Breast epithelium (tissue), 4 donors: ENCODE data around the gene PEX10. TPM values are rescaled to one million over a fixed set of nuclear protein-coding genes. Genes with fewer than 3 reads are reported as not detected.

Experiments used
- DNase-seq, 2 donors: peaks; one replicate each; pipeline ENCODE4 v3.0.0-alpha.2; 2019; ENCODE audit warnings: low spot score in 2 of 2
- H3K27ac ChIP-seq, 2 donors: fragments of 200-600 bp; sonication (generic) in 1 of 2; one replicate each; pipeline ENCODE4 v1.5.1; 2016 to 2019; ENCODE audit warnings: mild to moderate bottlenecking in 1 of 2
- H3K27me3 ChIP-seq, 2 donors: fragments of 200-600 bp; sonication (generic) in 1 of 2; one replicate each; pipeline versions ENCODE4 v1.5.1 to v1.6.0; 2017 to 2019; ENCODE audit warnings: control low read depth in 1 of 2, mild to moderate bottlenecking in 1 of 2
- H3K36me3 ChIP-seq: fragments of 200-600 bp; one replicate; pipeline ENCODE4 v1.5.1; 2019
- H3K4me1 ChIP-seq, 2 donors: fragments of 200-600 bp; sonication (generic); one replicate each; pipeline ENCODE4 v1.5.1; 2016 to 2019; ENCODE audit warnings: control low read depth in 1 of 2
- H3K4me3 ChIP-seq, 3 donors: fragments of 200-600 bp; sonication (generic); 1 replicate in 2 of 3; 2 replicates in 1 of 3; pipeline ENCODE4 v1.5.1; 2016 to 2019; ENCODE audit warnings: mild to moderate bottlenecking in 3 of 3, moderate library complexity in 2 of 3
- H3K9me3 ChIP-seq, 2 donors: fragments of 200-600 bp; sonication (generic) in 1 of 2; one replicate each; pipeline ENCODE4 v1.5.1; 2016 to 2019; ENCODE audit warnings: control low read depth in 1 of 2
- CTCF ChIP-seq, 3 donors: fragments of 450-650 bp; IDR thresholded peaks; one replicate each; pipeline ENCODE4 v1.5.1; 2016 to 2017; ENCODE audit warnings: antibody characterized with exemption in 3 of 3, mild to moderate bottlenecking in 3 of 3, moderate library complexity in 3 of 3
- POLR2A ChIP-seq: fragments of 450-650 bp; IDR thresholded peaks from one replicate; pipeline ENCODE4 v1.6.1; 2016; ENCODE audit warnings: antibody characterized with exemption, mild to moderate bottlenecking, moderate library complexity
- POLR2AphosphoS5 ChIP-seq, 3 donors: sonication (generic); formaldehyde crosslinking; IDR thresholded peaks; one replicate each; pipeline ENCODE4 v1.6.1; 2017; ENCODE audit warnings: antibody characterized with exemption in 3 of 3
- intact Hi-C: fragments of 100-400 bp; cut with DNase I; formaldehyde crosslinking; loops from one replicate; pipeline ENCODE4 v1.15.1; 2023; ENCODE audit warnings: low total_unique reads
- total RNA-seq, 3 donors: library from RNA; depleted of rRNA; stranded (reverse); fragments of >200 nt; gene quantifications; one replicate each; pipeline ENCODE4 v1.1.0, GENCODE V29; 2016

PEX10 gene
- total RNA-seq, 3 donors from 2014 or later: 23.3 to 37.4 (median 24.1) TPM

GRCh38 chr1:2356911-2357845 lies 55.2 kb downstream of the PEX10 start:
- H3K27ac ChIP-seq: no peak overlapping the region
- no peaks in the 10 kb centered on the region for H3K9me3 ChIP-seq
- intact Hi-C loops: no loop called here
- TF ChIP-seq CTCF (IDR thresholded peaks at IDR 0.05): no peak
- H3K36me3 ChIP-seq: no peaks in the 10 kb centered on the region
- no peak for DNase-seq
- H3K4me3 ChIP-seq: no peak overlapping the region
- no peaks in the 10 kb centered on the region for H3K4me1 ChIP-seq
- no peaks in the 10 kb centered on the region for H3K27me3 ChIP-seq

DNA sequence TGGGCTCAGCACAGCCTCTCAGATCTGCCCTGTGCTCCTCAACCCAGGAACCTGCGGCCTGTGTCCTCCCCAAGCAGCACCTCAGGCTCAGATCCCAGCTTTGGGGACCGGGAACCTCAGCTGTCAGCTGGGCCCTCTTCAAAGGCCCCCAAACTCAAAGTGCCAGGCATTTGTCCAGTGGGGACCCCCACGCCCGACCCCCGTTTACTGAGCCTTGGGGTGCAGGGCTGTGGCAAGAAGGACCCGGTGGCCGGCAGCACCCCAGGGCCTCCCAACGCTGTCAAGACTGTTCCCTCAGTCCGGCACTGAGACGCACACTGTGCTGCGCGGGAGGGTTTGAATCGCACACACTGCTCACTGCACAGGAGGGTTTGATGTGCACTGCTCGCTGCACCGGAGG lies 56.0 kb downstream of the PEX10 start:
- Histone ChIP-seq H3K27ac (no peak overlapping the region), H3K36me3 (no peaks in the 10 kb centered on the region), H3K27me3 (no peaks in the 10 kb centered on the region), H3K9me3 (no peaks in the 10 kb centered on the region), H3K4me3 (no peak overlapping the region), H3K4me1 (no peaks in the 10 kb centered on the region)
- no peak for TF ChIP-seq POLR2AphosphoS5 (IDR thresholded peaks at IDR 0.05)
- no peak for TF ChIP-seq POLR2A
- TF ChIP-seq CTCF (IDR thresholded peaks at IDR 0.05): no peak
- intact Hi-C loops: no loop called here
- DNase-seq: no peak

DNA sequence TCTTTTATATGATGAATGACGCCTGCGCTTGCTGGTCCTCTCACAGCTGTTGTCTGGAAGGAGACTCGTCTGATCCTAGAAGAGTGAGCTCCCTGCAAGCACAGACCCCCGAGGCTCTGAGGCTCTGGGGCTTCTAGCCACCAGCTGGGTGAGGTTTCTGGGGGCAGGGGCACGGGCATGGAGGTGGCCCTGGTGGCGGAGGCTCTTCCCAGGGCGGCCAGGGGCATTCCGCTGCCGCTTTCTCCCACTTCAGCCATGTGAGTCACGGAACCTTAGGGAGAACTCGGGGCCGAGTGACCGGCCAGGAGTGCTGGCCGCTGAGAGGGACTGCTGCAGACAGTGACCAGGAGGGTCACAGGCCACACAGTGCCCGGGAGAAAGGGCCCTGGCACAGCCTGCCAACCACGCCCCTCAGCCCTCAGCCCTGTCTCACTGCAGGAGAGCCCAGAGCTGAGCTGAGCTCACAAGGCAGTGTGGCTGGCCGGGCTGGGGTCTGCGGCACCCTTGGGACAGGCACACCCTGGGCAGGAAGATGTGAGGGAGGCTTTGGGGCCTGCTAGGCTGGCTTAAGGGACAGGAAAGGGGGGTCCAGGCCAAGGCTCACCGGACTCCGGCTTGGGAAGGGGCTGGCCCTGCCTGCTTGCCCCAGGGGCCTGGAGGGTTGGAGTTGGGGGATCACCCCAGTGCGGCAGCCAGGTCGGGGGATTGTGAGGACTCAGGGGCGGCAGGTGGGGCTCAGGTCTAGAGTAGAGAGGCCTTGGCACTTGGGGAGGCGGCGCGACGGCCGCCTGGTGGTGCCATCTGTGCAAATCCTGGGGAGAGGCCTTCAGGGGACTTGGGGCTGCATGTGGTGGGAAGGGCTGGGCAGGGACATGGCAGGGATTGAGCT lies 56.7 kb downstream of the PEX10 start:
- intact Hi-C loops: no loop called here
- no peak overlapping the region for H3K4me3 ChIP-seq

GRCh38 chr1:2354511-2355372 lies 57.6 kb downstream of the PEX10 start:
- H3K9me3 ChIP-seq: no peaks in the 10 kb centered on the region
- no peaks in the 10 kb centered on the region for H3K27me3 ChIP-seq
- intact Hi-C loops: no loop called here
- DNase-seq: no peak
- H3K4me3 ChIP-seq: no peak overlapping the region
- H3K36me3 ChIP-seq: no peaks in the 10 kb centered on the region
- TF ChIP-seq POLR2A (no peak), POLR2AphosphoS5 (IDR thresholded peaks at IDR 0.05) (no peak), CTCF (IDR thresholded peaks at IDR 0.05) (no peak)
- H3K27ac ChIP-seq: no peak overlapping the region
- H3K4me1 ChIP-seq: no peaks in the 10 kb centered on the region

More for the DNA sequence above, 56.7 kb downstream of the PEX10 start:
- no peaks in the 10 kb centered on the region for H3K27me3 ChIP-seq
- H3K36me3 ChIP-seq: no peaks in the 10 kb centered on the region
- TF ChIP-seq POLR2AphosphoS5 (IDR thresholded peaks at IDR 0.05) (no peak), CTCF (IDR thresholded peaks at IDR 0.05) (no peak), POLR2A (no peak)
- no peaks in the 10 kb centered on the region for H3K9me3 ChIP-seq
- no peak for DNase-seq
- H3K27ac ChIP-seq: no peak overlapping the region
- H3K4me1 ChIP-seq: no peaks in the 10 kb centered on the region

Other genes with a start within 250 kb of the PEX10 start
- gene FAAP20, start 217.8 kb downstream of the PEX10 start, total RNA-seq: 10 to 100 TPM; 28.6 to 33.1 (median 29.9) TPM
- gene SKI, start 184.2 kb downstream of the PEX10 start, total RNA-seq: 10 to 100 TPM; 22.1 to 33.8 (median 26.7) TPM
- 10 to 100 TPM in 2 of 3 donors, 1 to 10 TPM in 1; 4.0 to 18.1 (median 17.7) TPM for gene MORN1, start 21.0 kb downstream of the PEX10 start, total RNA-seq
- 10 to 100 TPM; 58.3 to 75.1 (median 70.4) TPM for gene RER1, start 20.7 kb downstream of the PEX10 start, total RNA-seq
- 10 to 100 TPM in 2 of 3 donors, under 1 TPM in 1; 0.16 to 12.0 (median 10.2) TPM for gene PLCH2, start 63.7 kb upstream of the PEX10 start, total RNA-seq
- 10 to 100 TPM; 16.5 to 32.8 (median 31.3) TPM for gene PANK4, start 114.0 kb upstream of the PEX10 start, total RNA-seq
- gene HES5, start 117.7 kb upstream of the PEX10 start, total RNA-seq: not detected
- 10 to 100 TPM; 55.8 to 75.8 (median 67.8) TPM for gene TNFRSF14, start 143.8 kb upstream of the PEX10 start, total RNA-seq
- 10 to 100 TPM in 2 of 3 donors, 1 to 10 TPM in 1; 4.8 to 15.8 (median 14.4) TPM for gene PRXL2B, start 174.2 kb upstream of the PEX10 start, total RNA-seq
- gene MMEL1, start 220.5 kb upstream of the PEX10 start, total RNA-seq: 10 to 100 TPM in 1 of 3 donors, 1 to 10 TPM in 1, not detected in 1; 9.2 to 12.7 TPM